OCI-LY1 (cell line): ENCODE results near the gene CHST8.

Experiments used
- EZH2 ChIP-seq: fragments of 200-600 bp; sonication (generic), shearing (Covaris generic); IDR thresholded peaks from 2 replicates; pipeline ENCODE4 v1.8.0; 2017; ENCODE audit warnings: borderline replicate concordance, mixed run types, mild to moderate bottlenecking, antibody characterized with exemption, low read length, moderate library complexity, mixed read lengths
- TF ChIP-seq, protein P1 (sequence below): fragments of 200-600 bp; sonication (generic), shearing (Covaris generic); IDR thresholded peaks from 2 replicates; pipeline ENCODE4 v1.5.1; 2017; ENCODE audit warnings: mild to moderate bottlenecking, antibody characterized with exemption, low read length, moderate library complexity, mixed read lengths

DNA sequence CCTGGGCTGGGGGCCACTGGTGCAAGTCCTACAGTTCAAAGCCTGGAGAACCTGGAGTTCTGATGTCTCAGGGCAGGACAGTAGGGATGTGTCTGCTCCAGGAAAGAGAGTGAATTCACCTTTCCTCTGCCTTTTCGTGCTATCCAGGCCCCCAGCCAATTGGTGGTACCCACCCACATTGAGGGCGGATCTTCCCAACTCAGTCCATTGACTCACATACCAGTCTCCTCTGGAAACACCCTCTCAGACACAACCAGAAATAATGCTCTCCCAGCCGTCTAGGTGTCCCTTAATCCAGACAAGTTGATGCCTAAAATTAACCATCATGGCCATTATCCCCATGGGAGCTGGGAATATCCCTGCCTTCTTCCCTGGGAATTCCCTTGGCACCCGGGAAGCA is 38.8 kb upstream of the CHST8 start:
- TF ChIP-seq, protein P1, sequence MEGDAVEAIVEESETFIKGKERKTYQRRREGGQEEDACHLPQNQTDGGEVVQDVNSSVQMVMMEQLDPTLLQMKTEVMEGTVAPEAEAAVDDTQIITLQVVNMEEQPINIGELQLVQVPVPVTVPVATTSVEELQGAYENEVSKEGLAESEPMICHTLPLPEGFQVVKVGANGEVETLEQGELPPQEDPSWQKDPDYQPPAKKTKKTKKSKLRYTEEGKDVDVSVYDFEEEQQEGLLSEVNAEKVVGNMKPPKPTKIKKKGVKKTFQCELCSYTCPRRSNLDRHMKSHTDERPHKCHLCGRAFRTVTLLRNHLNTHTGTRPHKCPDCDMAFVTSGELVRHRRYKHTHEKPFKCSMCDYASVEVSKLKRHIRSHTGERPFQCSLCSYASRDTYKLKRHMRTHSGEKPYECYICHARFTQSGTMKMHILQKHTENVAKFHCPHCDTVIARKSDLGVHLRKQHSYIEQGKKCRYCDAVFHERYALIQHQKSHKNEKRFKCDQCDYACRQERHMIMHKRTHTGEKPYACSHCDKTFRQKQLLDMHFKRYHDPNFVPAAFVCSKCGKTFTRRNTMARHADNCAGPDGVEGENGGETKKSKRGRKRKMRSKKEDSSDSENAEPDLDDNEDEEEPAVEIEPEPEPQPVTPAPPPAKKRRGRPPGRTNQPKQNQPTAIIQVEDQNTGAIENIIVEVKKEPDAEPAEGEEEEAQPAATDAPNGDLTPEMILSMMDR: no peak
- TF ChIP-seq EZH2: no peak
